GM23338 (cell line): ENCODE measurements around the gene HOXC12. TPM values are rescaled to one million over a fixed set of nuclear protein-coding genes. Genes with fewer than 3 reads are reported as not detected.

Experiments used
- ATAC-seq: fragments of 200-7000 bp; cut with Tn5 transposase; 3 replicates; pipeline ENCODE4 v1.9.1; 2020
- DNase-seq: peaks from one replicate; pipeline ENCODE4 v3.0.0-alpha.2; 2015; ENCODE audit warnings: low spot score
- H2AFZ ChIP-seq: fragments of 200-600 bp; sonication (generic); 2 replicates; pipeline ENCODE4 v1.8.0; 2016; ENCODE audit warnings: antibody characterized with exemption, mild to moderate bottlenecking, moderate library complexity
- H3F3A ChIP-seq: fragments of 200-600 bp; sonication (generic); replicated peaks from 2 replicates; pipeline ENCODE4 v1.8.0; 2017; ENCODE audit warnings: antibody characterized with exemption, mixed run types, low read depth
- H3K27ac ChIP-seq: fragments of 200-600 bp; sonication (generic); 2 replicates; pipeline ENCODE4 v1.6.1; 2016; ENCODE audit warnings: low read depth
- H3K27me3 ChIP-seq: fragments of 200-600 bp; sonication (generic); 2 replicates; pipeline ENCODE4 v1.8.0; 2016; ENCODE audit warnings: mild to moderate bottlenecking, mixed run types, moderate library complexity; ENCODE audit not compliant: insufficient read depth
- H3K36me3 ChIP-seq: fragments of 200-600 bp; sonication (generic); 2 replicates; pipeline ENCODE4 v1.8.0; 2016; ENCODE audit warnings: mild to moderate bottlenecking; ENCODE audit not compliant: insufficient read depth
- H3K4me1 ChIP-seq: fragments of 200-600 bp; sonication (generic); 2 replicates; pipeline ENCODE4 v1.8.0; 2016; ENCODE audit warnings: mild to moderate bottlenecking, moderate library complexity; ENCODE audit not compliant: insufficient read depth
- H3K4me2 ChIP-seq: fragments of 200-600 bp; sonication (generic); 2 replicates; pipeline ENCODE4 v1.7.1; 2017; ENCODE audit warnings: mixed run types
- H3K4me3 ChIP-seq: fragments of 200-600 bp; sonication (generic); 2 replicates; pipeline ENCODE4 v1.6.1; 2016; ENCODE audit warnings: mixed run types
- H3K79me2 ChIP-seq: fragments of 200-600 bp; sonication (generic); replicated peaks from 2 replicates; pipeline ENCODE4 v1.8.0; 2017; ENCODE audit warnings: mild to moderate bottlenecking; ENCODE audit not compliant: insufficient read depth
- H3K9me2 ChIP-seq: fragments of 200-600 bp; sonication (generic); 2 replicates; pipeline ENCODE4 v1.8.0; 2017; ENCODE audit not compliant: insufficient read depth
- H4K20me1 ChIP-seq: fragments of 200-600 bp; sonication (generic); replicated peaks from 2 replicates; pipeline ENCODE4 v1.8.0; 2017; ENCODE audit warnings: mild to moderate bottlenecking; ENCODE audit not compliant: insufficient read depth
- H3K27ac Mint-ChIP-seq: 2 replicates; pipeline ENCODE4 v1.8.0; 2020; ENCODE audit warnings: inconsistent platforms, mild to moderate bottlenecking, moderate library complexity, mixed read lengths
- H3K27me3 Mint-ChIP-seq: 3 replicates; pipeline ENCODE4 v1.8.0; 2022; ENCODE audit warnings: low read depth, mild to moderate bottlenecking, moderate library complexity, mixed read lengths, inconsistent platforms; ENCODE audit not compliant: insufficient read depth, poor library complexity
- H3K36me3 Mint-ChIP-seq: 3 replicates; pipeline ENCODE4 v1.8.0; 2021; ENCODE audit warnings: low read depth, mild to moderate bottlenecking, inconsistent platforms, moderate library complexity, mixed read lengths
- H3K4me1 Mint-ChIP-seq: 3 replicates; pipeline ENCODE4 v1.8.0; 2020; ENCODE audit warnings: mild to moderate bottlenecking, inconsistent platforms, mixed read lengths
- H3K4me3 Mint-ChIP-seq: 3 replicates; pipeline ENCODE4 v1.8.0; 2021; ENCODE audit warnings: moderate library complexity, mild to moderate bottlenecking, inconsistent platforms, mixed read lengths
- H3K9me3 Mint-ChIP-seq: 3 replicates; pipeline ENCODE4 v1.8.0; 2020; ENCODE audit warnings: moderate library complexity, mild to moderate bottlenecking, inconsistent platforms, mixed read lengths
- CTCF ChIP-seq, 2 experiments: fragments of 200-600 bp in 1 of 2; sonication (generic) in 1 of 2; conservative IDR thresholded peaks; 2 replicates each; pipeline versions ENCODE4 v1.5.1 to v1.6.1; 2016 to 2017; ENCODE audit warnings: antibody characterized with exemption in 2 of 2, low read depth in 2 of 2, mild to moderate bottlenecking in 2 of 2, moderate library complexity in 1 of 2
- JUNB ChIP-seq: IDR thresholded peaks from one replicate; pipeline ENCODE4 v1.6.1; 2016; ENCODE audit warnings: antibody characterized with exemption; ENCODE audit not compliant: unreplicated experiment
- NANOG ChIP-seq: IDR thresholded peaks from 2 replicates; pipeline ENCODE4 v1.6.1; 2016; ENCODE audit warnings: antibody characterized with exemption, borderline replicate concordance
- POLR2AphosphoS5 ChIP-seq: IDR thresholded peaks from 2 replicates; pipeline ENCODE4 v1.6.1; 2016; ENCODE audit warnings: antibody characterized with exemption, low read depth
- STAT1 ChIP-seq: IDR thresholded peaks from one replicate; pipeline ENCODE4 v1.6.1; 2016; ENCODE audit warnings: antibody characterized with exemption; ENCODE audit not compliant: unreplicated experiment
- ZNF114 ChIP-seq: fragments of 250-450 bp; sonication (Bioruptor Pico); IDR thresholded peaks from 2 replicates; pipeline ENCODE4 v1.5.0; 2020; ENCODE audit warnings: mild to moderate bottlenecking, moderate library complexity
- ZNF331 ChIP-seq: fragments of 250-450 bp; sonication (Bioruptor Pico); IDR thresholded peaks from 2 replicates; pipeline ENCODE4 v1.5.0; 2020; ENCODE audit warnings: low read depth, mild to moderate bottlenecking, moderate library complexity
- ZNF462 ChIP-seq: fragments of 250-450 bp; sonication (Bioruptor Pico); IDR thresholded peaks from 2 replicates; pipeline ENCODE4 v1.5.0; 2020; ENCODE audit warnings: mild to moderate bottlenecking, moderate library complexity
- polyA plus RNA-seq: library from polyadenylated mRNA; unstranded; fragments of >200 nt; fragmentation: Nextera tagmentation; extraction: Ambion mirVana; gene quantifications from 2 replicates; pipeline ENCODE4 v1.2.1, GENCODE V29; 2016
- total RNA-seq: library from RNA; depleted of rRNA; stranded (reverse); fragments of >200 nt; shearing (Covaris generic); gene quantifications from 2 replicates; pipeline ENCODE4 v1.2.3, GENCODE V29; 2014

HOXC12 gene
- total and polyA plus RNA-seq, 2 experiments from 2014 or later, result not detected

- TF ChIP-seq CTCF (conservative IDR thresholded peaks at IDR 0.05; ENCODE audit: low read depth in 2 of 2) (no peak), POLR2AphosphoS5 (no peak), STAT1 (no peak)
Measured at GRCh38 chr12:53980802-53981496, 26.2 kb downstream of the HOXC12 start (continued).

DNA sequence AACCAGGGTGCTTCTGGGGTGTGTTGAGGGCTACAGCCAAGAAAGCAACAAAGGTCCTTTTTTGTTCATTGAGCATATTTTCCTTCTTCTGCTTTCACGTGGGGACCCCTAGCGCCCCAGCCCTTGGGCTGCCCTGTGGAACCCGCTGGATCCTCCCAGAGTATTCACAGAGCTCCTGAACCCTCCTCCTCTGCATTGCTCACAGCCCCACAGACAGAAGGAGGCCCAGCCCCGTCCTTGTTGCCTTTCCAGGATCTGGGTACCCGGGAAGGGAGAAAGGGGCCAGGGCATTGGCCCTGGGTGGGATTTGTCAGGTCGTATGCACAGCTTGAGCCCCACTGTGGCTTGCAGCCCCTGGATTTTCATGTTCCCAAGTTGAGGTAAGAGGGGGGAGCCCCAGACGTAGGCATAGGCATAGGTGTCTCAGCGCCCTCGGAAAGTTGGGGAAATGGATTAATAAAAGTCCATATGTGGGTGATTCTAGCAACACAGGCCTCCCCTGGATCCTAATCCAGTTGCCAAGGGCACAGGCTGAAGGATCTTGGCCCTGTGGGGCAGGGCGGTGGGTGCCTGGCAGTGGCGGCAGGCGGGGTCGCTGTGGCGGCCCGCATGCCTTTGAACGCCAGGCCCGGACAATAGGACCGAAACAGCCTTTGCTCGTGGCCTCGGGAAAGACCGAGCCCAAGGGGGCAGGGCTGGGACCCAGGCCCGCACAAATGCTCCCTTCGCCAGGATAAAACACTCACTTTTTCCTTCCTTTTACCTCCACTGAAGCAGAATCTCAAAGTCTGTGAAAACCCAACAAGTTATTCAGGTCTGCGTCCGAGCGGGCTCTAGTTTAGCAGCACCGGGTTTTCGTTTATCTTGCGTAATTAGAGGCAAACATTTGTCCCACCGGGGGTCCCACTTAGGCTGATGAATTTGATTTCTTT is 27.2 kb downstream of the HOXC12 start:
- H3K9me3 Mint-ChIP-seq, result peaks cover 1% of the 10 kb centered on the region; the same call in 2 of the 3 replicates
- peaks cover 45% of the 10 kb centered on the region for H3F3A ChIP-seq
- H3K27ac ChIP-seq, result no peak overlapping the region
- H3K36me3 ChIP-seq, result no peaks in the 10 kb centered on the region
- H3K79me2 ChIP-seq, result no peaks in the 10 kb centered on the region
- DNase-seq (peak; percentile 64), ATAC-seq (peak; percentile 8)
- H3K4me3 ChIP-seq, result no peak overlapping the region
- H2AFZ ChIP-seq, result no peak overlapping the region
- H3K27me3 ChIP-seq, result peaks cover 98% of the 10 kb centered on the region
- H3K9me2 ChIP-seq, result no peaks in the 10 kb centered on the region
- H4K20me1 ChIP-seq, result peaks cover 36% of the 10 kb centered on the region
- no peaks in the 10 kb centered on the region; the same call in 2 of the 3 replicates for H3K36me3 Mint-ChIP-seq
- peaks cover 61% of the 10 kb centered on the region for H3K4me1 ChIP-seq
- no peak overlapping the region for H3K4me3 Mint-ChIP-seq
- peak overlapping the region; percentile 12 for H3K4me2 ChIP-seq
- no peak overlapping the region for H3K27ac Mint-ChIP-seq
- H3K27me3 Mint-ChIP-seq, result peaks cover 100% of the 10 kb centered on the region
- H3K4me1 Mint-ChIP-seq, result peaks cover 34% of the 10 kb centered on the region
- TF ChIP-seq NANOG (no peak), STAT1 (no peak), ZNF462 (CRISPR knock-in tag) (no peak), CTCF (conservative IDR thresholded peaks at IDR 0.05; ENCODE audit: low read depth in 2 of 2) (0 out of 4 replicates have a peak, but pooled peaks of 1 of the 2 experiments have one; percentile 5), ZNF331 (CRISPR knock-in tag) (no peak), JUNB (no peak), ZNF114 (CRISPR knock-in tag) (no peak)
